Epithelial cell of alveolus of lung (primary cell): ENCODE data around the gene DGKE. TPM values are rescaled to one million over a fixed set of nuclear protein-coding genes. Genes with fewer than 3 reads are reported as not detected.

Source experiments
- total RNA-seq: library from RNA; depleted of rRNA; stranded (reverse); fragments of >200 nt; gene quantifications from 2 replicates; pipeline ENCODE4 v1.2.1, GENCODE V29; 2015

Gene DGKE
- 2.8 and 8.3 TPM in 2 replicates for total RNA-seq

GRCh38 chr17:56833809-56834379 lies at the start of gene DGKE, which contains the start of gene C17orf67:
Gene DGKE, plus strand, starts transcription at chr17:56834151. Its CDS starts 645 bp downstream, at chr17:56834796.
Gene C17orf67, minus strand, starts transcription at chr17:56833920. Its CDS starts 18,110 bp downstream, at chr17:56815810.

GRCh38 chr17:56913867-56914580 lies 80.1 kb downstream of the DGKE start, which contains the start of gene TRIM25:
Gene TRIM25, minus strand, starts transcription at chr17:56914049. Its CDS starts 61 bp downstream, at chr17:56913988.

Other genes with a start within 250 kb of the DGKE start
- gene NOG, start 240.5 kb upstream of the DGKE start, total RNA-seq = 0.08 and 3.9 TPM in 2 replicates
- gene C17orf67, start 231 bp upstream of the DGKE start, total RNA-seq = 0.78 TPM in 1 of 2 replicates, not detected in the other
- gene TRIM25, start 79.9 kb downstream of the DGKE start, total RNA-seq = 25.9 and 27.3 TPM in 2 replicates
- 10.6 and 12.2 TPM in 2 replicates for gene COIL, start 126.9 kb downstream of the DGKE start, total RNA-seq
- gene SCPEP1, start 144.0 kb downstream of the DGKE start, total RNA-seq = 52.0 and 63.4 TPM in 2 replicates